HG02759 (cell line): ENCODE results near the gene CNTN5.

ENCODE experiments used
- ATAC-seq: cut with Tn5 transposase; IDR thresholded peaks from one replicate; pipeline ENCODE4 v1.9.1; 2021; ENCODE audit warnings: mild to moderate bottlenecking, moderate library complexity; ENCODE audit not compliant: unreplicated experiment

Gene CNTN5

GRCh38 chr11:99589771-99590170 is 569.0 kb downstream of the CNTN5 start:
- no peak for ATAC-seq

GRCh38 chr11:99592266-99592665 is 571.5 kb downstream of the CNTN5 start:
- ATAC-seq = no peak

- no peak for ATAC-seq
Observed at GRCh38 chr11:99593197-99593596, 572.4 kb downstream of the CNTN5 start.

- no peak for ATAC-seq
Observed at GRCh38 chr11:99601179-99601578, 580.4 kb downstream of the CNTN5 start.

GRCh38 chr11:99614352-99614751 is 593.6 kb downstream of the CNTN5 start:
- ATAC-seq = no peak

DNA sequence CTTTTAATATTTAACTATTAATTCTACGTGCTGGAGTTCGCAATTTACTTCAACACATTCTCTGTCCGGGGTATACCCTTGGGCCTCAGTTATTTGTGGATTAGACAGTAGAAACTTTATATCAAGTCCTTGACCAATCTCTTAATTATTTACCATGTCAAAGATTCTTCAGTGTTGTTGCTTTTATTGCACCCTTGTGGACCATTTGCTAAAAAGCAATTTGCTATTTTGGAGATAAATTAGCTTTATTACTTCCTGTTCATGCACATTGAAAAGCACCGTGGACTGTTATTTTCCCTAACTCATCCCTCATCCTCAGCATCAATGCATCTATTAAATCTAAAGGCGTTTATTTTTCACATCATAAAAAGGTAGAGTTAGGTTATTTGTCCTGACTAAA is 609.9 kb downstream of the CNTN5 start:
- ATAC-seq = no peak

- ATAC-seq = no peak
Observed at GRCh38 chr11:99631618-99632017, 610.9 kb downstream of the CNTN5 start.

DNA sequence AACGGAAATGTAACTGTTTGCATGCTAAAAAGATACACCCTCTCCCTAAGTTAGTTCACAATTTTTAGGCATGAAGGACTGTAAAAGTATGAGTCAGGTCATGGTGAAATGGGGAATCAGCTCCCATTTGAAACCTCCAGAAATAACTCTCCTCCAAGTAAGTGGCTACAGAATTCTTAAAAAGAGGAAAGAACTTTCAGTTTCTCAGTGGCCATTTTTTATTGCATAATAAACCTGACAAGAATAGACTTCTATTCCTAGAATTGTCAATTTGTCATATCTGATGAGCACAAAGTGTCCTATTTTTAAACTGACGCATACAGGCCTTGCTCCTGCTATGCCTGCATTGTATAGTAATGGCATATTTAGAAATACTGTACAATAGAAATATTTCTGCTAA is 612.2 kb downstream of the CNTN5 start:
- ATAC-seq = no peak

DNA sequence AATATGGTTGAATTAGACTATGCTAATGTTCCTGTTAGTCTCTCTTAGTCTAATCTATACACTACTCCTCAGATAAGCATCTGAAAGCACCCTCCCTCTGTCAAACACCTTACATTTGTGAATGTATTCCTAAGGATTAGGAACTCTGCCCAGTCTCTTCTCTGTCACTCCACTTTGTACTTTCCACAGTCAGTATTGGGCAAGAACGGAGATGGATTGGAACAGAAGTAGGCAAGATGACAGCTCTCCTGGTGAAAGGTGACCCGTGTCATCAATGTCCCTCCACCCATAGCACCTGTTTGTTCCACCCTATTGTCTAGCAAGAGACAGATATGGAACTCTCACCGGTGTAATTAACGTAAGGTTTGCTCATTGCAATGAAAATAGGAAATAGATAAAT is 613.8 kb downstream of the CNTN5 start:
- no peak for ATAC-seq

GRCh38 chr11:99638073-99638553 is 617.4 kb downstream of the CNTN5 start:
- peak; percentile 64 for ATAC-seq

GRCh38 chr11:99640671-99641070 is 619.9 kb downstream of the CNTN5 start:
- no peak for ATAC-seq

DNA sequence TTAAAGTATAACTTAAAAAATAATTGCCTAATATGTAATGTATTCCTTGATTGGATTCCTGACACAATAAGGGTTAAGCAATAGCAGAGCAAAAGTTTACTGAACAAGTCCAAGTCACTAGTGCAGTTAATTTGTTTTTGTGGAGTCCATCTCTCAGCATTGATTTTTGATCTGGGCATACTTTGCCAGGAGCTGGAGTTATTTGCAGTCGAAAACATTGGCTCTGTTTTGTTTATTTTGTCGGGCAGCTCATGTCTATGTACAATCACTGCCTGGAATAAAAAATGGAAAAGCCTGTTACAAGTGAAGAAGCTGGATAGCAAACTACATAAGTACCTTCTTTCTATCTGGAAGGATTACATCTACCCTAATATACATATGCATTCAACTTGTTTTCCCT is 625.2 kb downstream of the CNTN5 start:
- ATAC-seq = no peak

- no peak for ATAC-seq
Observed at GRCh38 chr11:99670067-99670676, 649.4 kb downstream of the CNTN5 start.

- no peak for ATAC-seq
Observed at GRCh38 chr11:99671808-99672409, 651.2 kb downstream of the CNTN5 start.

DNA sequence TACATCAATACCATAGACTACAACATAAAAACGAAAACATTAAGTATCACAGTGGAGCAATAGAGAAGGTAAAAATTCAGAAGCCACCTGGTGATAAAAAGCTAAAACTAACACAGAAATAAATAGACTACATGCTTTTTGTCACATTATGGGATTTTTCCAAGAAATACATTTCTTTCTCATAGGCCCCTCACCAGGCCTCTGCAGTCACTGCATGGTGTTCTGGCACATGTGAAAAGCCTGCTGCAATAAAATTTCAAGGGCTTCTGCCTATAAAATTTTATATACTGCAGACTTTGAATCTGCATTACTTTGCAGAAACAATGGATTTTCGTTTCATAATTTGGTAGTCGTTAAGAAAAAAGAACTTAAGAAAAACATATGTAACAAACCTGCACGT is 655.5 kb downstream of the CNTN5 start:
- ATAC-seq = no peak

- ATAC-seq = no peak
Observed at GRCh38 chr11:99682171-99682570, 661.4 kb downstream of the CNTN5 start.

- no peak for ATAC-seq
Observed at GRCh38 chr11:99682646-99683045, 661.9 kb downstream of the CNTN5 start.

- no peak for ATAC-seq
Observed at GRCh38 chr11:99683933-99684332, 663.2 kb downstream of the CNTN5 start.

DNA sequence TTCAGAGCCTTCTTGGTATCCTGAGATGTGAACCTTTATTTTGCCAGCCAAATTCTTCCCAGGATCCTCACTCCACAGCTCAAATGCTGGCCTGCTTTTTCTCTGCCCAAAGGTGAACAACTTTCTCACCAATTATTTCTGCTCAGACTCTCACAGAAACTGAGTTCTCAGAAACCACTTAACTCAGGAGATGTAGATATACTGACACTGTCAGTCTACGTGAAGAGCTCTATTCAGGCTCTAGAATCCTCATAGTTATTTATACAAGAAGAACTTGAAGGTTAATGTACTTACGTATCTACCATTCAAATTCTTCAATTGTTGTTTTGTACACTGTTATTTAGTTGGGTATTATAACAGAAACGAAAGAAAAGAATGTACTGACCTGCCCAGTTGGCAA is 666.1 kb downstream of the CNTN5 start:
- no peak for ATAC-seq

- ATAC-seq = no peak
Observed at GRCh38 chr11:99687320-99687719, 666.6 kb downstream of the CNTN5 start.

DNA sequence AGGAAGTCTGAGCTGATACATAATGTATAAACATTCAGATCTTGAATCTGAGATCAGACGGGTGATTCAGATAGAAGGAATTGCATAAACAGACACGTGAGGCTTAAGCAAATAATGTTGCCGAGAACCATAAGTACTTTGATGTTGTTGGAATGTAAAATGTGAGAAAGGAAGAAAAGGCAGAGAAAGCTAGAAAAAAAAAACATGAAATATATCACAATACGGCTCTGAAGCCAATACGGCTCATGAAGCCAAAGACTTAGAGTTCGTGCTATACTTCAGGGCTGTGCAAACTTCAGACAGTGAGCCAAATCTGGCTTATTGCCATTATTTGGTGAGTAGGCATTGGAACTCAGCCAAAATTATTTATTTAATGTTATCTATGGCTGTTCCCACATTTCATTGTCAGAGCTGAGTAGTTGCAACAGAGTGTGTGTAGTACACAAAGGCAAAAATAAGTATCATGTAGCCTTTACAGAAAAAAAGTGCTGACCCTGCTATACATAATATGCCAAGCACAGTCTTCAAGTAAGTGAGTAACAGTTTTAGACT is 673.3 kb downstream of the CNTN5 start:
- no peak for ATAC-seq

DNA sequence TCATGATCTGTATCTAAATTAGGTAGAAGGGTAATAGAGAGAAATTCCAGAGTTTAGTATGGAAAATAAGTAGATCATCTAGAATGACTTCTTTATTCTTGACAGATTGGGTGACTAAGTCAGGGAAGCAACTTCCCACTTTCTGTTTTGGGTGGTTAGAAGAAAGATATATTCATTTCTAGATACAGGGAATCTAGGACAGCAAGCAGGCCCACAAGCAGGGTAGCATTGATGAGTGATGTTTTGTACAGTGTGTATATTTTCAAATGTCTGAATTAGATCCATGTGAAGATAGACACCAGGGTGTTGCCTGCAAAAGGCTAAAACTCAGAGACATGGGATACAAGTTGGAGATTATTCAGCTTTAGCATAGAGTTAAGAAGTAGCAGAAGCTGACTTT is 674.4 kb downstream of the CNTN5 start:
- ATAC-seq = no peak

GRCh38 chr11:99706848-99707247 is 686.1 kb downstream of the CNTN5 start:
- ATAC-seq = no peak
